GM19455 (cell line): ENCODE results near the gene MYH7B.

Experiments
- ATAC-seq: cut with Tn5 transposase; IDR thresholded peaks from one replicate; pipeline ENCODE4 v1.9.1; 2021; ENCODE audit not compliant: unreplicated experiment

Gene MYH7B

DNA sequence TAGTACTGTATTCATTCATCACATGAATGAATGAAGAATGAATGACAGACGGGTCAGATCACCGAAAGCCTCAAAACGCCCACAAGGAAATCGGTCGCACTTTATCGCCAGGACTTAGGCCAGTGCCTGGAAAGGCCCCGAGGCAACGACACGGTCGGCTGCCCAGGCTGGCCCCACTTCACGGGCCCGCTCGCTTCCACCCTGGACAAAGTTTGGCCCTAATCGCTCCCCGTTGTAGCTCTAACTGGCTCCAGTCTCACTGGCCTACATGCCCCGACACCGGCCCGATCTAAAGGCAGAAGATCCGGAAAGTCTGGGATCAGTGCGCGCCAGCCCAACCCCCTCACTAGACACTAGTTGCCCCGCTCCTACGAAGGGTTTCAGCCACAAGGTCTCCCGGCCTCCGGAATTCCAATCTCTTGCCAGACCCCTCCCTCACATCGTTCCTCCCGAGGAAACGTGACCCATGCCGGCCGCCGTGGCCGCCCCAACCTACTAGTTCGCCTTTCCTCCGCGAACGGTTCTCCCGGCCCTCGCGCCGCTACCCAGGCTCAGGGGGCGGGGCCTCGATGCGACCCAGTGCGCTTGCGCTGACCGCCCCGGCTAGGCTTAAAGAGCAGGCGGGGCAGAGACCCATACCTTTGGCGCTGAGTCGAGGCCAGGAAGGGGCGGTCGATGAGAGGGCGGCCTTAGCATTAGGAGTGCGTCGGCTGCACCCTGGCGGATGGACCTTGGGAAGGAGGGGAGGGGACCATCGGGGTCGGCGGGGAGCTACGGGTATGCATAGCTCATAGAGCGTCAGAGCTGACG lies at the start of gene MYH7B, which contains the start of gene GSS:
Gene MYH7B (plus strand): TSS at position 638 of the 810 bp plus-strand sequence. CDS start 22,138 bp downstream, outside the sequence.
Gene GSS (minus strand): TSS at position 576 of the 810 bp plus-strand sequence. CDS start 3,954 bp downstream, outside the sequence.
- ATAC-seq, result peak; percentile 87

DNA sequence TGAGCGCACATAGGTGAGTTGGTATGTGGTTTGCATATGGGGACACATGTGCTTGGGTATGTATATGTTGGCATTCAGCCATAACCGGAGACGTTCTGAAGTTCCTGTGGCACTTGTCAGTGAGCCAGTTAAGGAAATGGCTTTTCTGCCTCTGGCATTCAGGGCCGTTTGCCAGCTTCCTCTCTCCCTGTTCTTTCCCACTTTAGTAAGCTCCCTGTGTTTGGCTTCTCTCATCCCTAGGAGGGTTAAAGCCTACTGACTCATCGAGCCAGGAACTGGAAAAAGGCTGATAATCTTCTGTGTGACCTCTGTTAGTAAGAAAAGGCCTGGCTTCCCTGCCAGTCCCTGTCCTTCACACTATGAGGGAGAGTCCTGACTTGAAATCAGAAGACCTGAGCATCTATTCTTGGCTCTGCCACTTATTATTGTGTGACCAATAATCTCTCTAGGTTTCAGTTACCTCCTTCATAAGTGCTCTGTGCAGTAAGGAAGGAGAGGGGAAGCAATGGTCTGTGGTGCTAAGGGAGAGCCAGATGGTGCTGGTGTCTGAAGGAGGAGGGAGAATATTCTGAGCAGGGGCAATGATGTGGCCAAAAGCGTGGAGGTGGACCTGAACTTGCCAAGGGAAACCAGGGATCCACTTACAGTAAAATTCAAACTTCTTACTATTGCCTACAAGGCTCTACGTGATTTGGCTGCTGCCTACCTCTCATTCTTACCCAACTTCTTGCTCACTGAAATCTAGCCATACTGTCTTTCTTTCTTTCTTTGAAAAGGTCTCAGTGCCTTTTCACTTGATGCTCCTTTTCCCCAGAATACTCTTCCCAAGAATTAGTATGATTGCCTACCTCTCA lies 47.8 kb upstream of the MYH7B start:
- ATAC-seq, result no peak

DNA sequence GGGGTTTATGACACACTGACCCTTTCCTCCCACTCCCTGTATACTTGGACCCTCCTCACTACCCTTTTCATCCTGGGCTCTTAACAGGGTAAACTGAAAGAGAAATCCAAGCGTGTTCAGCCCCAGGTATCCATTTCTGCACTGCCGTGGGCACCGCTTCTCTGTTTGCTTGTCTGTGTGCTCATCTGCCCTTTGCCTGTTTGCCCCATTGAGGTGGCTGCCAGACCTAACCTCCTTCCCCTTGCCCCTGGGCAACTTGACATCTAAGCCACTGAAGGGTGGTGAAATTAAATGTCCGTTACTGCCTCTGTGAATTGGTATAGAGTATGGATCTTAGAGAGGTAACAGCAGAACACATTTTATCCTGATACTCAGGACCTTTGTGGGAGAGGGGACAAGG lies 40.5 kb upstream of the MYH7B start:
- ATAC-seq, result no peak

DNA sequence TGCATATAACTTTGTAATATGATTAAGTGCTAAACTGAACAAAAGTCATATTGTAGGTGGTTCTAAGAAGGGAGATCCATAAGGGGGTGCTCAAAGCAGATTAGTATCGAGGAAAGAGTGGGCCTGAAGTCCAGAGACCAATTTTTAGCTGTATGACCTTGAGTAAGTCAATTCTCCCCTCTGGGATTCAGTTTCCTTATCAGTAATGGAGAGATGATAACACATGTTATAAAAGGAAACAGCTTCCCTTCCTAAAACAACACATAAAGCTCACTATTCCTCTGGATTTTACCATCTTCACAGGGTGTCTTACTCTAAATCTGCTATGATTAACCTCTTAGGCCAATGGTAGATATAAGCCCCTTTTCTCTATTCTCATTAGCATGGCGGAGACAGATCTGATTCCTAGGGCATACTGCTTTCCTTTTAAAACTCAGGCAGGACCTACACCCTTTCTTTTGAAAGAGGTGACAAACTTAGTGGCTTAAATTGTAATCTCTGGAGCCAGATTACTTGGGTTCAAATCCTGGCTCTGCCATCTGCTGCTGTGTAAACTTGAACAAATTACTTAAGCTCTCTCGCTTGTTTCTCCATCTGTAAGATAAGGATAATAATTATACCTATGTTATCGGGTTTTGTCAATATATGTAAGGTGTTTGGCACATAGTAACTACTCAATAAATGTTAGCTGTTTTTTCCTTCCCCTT lies 39.8 kb upstream of the MYH7B start:
- ATAC-seq, result no peak

DNA sequence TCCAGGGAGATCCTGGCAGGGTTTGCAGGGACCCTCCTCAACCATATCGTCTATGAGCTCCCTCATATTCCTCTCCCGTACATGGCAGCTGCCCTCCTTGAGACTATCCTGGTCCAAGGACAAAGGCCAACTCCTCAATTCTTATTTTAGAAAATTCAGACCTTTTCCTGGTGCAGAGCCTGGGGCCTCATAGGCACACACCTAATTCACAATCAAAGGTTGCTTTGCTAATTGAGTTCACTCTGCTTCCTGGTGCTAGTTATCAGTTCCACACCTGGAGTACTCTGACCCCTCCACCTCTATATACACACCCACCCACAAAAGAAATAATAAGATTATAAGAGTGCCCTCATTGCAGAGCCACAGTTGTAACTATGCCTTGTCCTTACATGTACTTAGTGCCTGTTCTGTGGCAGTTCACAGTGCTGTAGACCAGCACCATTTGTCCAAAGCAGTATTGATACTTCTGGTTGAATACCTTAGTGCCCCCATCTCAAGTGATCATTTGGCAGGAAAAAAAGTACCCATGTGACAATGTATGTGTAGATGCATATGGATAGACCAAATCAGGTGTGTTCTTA lies 38.8 kb upstream of the MYH7B start:
- no peak for ATAC-seq

DNA sequence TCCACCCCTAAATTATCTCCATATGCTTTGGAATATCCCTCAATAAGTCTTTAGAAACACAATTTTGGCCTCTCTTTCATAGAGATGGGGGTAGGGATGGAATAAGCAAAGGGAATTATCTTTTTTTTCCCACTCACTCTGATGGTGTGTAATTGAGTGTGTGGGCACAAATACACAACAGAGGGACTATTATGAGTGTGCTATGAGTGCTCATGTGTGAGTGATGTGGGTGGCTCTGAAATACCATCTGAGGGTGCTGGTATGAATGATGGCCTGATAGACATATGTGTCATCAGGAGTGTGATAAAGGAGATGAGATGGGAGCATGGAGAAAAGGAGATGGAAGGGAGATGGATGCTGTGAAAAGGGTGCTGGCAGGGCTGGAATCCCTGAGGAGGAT lies 35.6 kb upstream of the MYH7B start:
- no peak for ATAC-seq

DNA sequence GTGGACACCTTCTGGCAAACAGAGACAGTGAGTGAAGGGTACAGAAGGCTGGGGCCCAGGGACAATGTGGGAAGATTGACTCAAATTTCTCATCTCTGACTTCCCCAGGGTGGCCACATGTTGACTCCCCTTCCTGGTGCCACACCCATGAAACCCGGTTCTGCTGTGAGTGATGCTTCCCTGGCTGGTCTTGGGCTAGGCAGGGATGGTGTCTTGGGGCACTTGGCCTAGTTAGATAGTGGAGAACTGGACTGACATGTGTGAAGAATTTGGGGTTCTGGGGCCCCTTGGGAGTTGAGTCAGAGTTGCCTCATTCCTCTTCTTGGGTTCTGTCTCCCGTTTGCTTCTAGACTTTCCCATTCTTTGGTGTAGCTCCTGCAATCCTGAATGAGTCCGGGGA lies 34.2 kb upstream of the MYH7B start:
- ATAC-seq, result no peak

DNA sequence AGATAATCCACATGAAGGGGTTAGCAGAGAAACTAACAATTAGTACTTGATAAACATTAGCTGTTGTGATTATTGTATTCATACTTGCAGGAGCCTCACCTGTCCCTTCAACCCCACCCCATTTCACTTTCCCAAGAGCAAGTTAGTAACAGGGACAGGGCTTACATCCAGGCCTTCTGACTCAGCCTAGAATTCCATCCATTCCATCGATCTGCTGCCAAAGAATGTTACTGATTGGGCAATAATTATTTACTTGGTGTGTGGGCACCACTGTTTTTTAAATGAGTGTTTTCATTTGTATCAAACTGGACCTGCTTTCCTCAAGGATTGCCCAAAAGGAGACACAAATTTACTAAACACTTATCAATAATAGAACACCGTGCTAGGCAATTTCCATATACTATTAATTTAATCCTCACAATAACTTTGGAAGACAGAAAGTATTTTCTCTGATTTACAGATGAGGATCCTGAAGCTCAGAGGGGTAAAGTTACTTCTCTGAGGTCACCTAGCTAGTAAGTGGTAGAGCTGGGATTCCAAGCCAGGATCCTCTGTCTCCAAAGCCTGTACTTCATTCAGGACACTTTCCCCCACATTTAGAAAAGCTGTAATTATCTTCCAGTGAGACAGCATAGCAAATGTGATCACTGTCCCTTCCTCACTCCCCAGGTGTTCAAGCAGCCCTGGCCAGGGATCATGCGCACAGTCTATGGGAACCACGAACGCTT lies 32.9 kb upstream of the MYH7B start:
- ATAC-seq, result no peak

DNA sequence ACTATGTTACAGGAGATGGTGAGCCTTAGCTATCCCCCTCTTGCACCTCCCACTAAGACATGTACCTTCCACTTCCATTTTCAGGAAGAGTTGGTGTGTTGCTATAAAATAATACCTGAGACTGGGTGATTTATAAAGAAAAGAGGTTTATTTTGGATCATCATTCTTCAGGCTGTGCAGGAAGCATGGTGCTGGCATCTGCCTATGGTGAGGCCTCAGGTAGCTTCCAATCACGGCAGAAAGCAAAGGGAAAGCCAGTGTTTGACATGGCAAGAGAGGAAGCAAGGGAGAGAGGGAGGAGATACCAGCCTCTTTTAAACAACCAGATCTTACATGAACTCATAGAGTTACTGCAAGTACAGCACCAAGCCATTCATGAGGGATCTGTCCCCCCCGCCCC lies 32.3 kb upstream of the MYH7B start:
- ATAC-seq, result no peak

DNA sequence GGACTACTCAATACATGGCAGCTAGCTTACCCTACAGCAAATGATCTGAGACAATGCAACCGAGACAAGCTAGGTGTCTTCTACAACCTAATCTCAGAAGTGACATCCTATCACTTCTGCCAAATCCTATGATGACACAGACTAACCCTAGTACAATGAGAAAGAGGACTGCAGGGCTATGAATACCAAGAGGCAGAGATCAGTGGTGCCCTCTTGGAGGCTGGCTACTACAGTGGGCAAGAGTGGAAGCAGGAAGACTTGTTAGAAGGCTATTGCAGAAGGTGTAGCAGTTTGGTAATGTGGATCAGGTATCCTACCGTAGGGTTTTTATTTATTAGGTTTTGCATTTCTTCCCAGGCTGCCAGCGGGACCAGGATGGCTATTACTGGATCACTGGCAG lies 30.3 kb upstream of the MYH7B start:
- ATAC-seq, result no peak

DNA sequence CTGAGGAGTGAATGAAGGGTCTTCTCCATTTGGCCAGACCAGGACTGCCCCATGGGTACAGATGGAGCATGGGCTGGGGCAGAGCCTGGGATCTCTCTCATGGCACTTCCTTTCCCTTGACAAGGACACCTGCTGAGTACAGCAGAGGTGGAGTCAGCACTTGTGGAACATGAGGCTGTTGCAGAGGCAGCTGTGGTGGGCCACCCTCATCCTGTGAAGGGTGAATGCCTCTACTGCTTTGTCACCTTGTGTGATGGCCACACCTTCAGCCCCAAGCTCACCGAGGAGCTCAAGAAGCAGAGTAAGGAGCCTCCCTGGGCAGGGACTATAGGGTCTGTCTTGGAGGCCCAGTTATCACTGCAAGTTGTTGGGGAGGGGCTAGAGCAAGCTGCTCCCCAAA lies 29.7 kb upstream of the MYH7B start:
- ATAC-seq, result no peak

DNA sequence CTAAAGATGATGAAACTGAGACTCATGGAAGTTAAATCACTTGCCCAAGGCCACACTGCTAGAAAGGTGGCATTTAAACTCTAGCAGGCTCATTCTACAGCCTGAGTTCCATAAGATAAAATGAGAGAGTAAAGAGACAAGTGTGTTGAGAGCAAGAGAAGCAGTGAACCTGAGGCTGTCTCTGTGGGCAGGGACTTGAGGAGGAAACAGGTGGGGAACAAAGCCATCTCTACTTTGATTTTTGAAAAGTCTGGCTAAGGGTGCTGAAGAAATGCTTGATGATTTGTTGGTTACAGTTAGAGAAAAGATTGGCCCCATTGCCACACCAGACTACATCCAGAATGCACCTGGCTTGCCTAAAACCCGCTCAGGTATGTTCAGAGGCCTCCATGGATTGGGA lies 29.1 kb upstream of the MYH7B start:
- no peak for ATAC-seq

DNA sequence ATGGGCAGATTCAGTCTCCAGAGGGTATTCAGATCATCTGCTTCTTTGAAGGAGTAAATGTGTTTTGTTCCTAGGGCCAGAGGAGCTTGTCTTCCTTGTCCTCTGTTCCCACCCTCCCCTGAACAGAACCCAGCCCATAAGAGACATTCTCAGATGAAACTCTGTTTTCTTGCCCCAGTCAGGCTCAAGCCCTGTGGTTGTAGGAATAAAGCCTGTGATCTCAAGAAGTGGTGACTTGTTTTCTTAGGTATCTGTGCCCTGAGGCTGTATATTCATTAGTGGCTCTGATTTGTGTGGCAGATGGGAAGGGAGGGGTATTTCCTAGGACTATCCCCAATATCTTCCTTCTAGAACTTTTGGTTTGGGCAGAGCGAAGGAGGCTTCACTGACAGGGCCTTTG lies 27.9 kb upstream of the MYH7B start:
- ATAC-seq, result no peak

DNA sequence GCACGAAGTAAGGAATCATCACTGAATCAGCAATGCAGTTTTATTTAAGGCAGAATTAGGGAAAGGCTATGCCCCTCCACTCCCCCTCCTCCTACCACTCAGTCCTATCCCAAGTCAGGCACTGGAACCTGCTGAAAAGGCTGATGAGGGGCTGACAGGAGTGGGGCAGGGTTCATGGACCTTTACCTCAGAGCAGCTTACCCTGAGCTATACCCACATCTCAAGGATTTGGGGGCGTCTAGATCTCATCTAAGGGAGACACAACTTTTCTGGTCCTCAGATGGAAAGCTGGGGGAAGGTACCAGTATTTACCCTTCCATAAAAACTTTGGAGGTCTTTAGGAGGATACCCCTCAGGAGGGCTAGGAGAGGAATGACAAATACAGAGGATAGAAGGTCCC lies 27.3 kb upstream of the MYH7B start:
- no peak for ATAC-seq

DNA sequence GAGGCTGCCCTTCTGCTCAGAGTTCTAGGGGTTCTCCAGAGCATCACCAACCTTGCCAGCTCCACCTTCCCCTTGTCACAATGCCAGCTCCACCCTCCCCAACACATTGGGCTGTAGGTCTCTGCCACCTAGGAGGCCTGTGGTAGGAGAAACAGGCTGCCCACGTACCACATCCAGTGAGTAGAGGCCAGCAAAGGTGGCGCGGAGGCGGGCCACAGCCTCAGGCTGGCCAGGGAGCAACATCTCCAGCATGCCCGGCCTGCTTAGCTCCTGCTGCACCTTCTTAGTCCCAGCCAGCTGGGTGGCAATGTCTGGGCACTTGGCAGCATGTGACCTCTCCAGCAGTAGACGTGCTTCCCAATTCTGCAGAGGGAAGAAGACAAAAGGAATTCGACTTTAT lies 23.9 kb upstream of the MYH7B start:
- no peak for ATAC-seq

DNA sequence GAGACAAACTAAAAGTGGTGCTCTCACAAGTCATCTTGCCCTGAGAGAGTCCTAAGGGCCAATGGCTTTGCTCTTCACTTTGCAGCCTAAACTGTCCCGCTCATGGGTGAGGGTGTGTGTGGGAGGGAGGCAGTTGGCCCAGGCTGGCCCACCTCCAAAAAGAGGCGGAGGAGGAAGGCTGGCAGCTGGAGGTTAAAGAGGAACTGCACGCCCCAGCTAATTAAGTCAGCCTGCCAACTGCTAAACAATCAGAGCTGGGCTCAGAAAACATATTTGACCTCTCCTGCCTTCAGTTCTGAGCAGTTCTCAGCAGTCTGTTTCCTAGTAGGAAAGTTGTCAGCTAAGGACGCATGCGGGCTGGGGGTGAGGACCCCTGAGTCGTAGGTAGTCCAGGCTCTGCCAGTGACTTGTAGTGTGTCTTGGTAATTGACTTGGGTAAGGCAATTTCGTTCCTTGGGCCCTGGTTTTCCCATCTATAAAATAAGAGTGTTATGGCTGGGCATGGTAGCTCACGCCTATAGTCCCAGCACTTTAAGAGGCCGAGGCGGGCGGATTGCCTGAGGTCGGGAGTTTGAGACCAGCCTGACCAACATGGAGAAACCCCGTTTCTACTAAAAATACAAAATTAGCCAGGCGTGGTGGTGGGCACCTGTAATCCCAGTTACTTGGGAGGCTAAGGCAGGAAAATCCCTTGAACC lies 17.1 kb upstream of the MYH7B start:
- ATAC-seq, result no peak

DNA sequence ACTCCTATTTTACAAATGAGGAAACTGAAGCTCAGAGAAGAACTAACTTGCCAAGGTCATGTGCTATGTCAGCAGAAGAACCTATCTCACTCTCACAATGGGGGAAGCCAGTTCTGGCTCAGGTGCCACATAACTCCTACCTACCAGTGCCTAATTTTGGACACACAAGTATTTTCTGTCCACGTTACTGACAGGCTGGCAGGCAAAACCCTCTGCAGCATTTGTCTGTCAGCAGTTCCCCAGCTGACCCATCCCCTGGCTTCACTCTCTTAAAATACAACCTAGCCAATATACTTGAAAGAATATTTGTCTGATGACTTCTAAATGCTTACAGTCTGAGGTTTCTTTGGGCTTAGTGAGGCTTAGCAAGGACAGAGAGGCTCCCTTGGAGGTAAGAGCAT lies 15.6 kb upstream of the MYH7B start:
- no peak for ATAC-seq

DNA sequence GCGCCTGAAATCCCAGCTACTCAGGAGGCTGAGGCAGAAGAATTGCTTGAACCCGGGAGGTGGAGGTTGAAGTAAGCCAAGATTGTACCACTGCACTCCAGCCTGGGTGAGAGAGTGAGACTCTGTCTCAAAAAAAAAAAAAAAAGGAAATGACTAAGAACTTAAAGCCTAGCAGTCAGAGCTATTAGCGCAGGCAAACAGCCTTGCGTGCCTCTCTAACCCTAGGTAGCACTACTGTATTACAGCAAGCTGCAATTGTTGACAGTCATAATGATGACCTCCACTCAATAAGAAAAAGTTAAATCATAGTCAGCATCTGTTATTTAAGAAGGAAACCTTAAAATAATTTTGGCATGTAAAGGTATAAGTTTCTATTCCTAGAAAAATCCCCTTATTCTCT lies 14.4 kb upstream of the MYH7B start:
- no peak for ATAC-seq

DNA sequence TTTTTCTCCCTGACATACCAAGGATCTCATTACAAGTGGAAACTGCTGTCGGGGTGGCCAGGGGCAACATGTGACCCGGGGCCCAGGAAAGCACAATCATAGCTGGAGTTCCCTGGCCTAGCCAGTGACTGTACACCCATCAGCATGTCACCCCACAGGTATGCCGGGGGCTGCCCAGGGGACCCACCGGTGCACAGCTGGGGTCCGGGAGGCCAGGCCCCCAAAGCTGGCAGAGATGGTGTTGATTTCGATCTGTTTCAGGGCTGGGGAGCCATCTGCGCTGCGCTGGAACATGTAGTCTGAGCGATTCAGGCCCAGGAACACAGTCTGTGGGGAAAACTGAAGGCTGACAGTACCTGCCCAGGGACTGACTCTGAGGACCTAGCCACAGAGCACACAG lies 13.4 kb upstream of the MYH7B start:
- ATAC-seq, result no peak
